Measurements from ENCODE around the gene SLC4A7.
A peak's percentile ranks its signal among the peaks of the same experiment; 100 is the strongest.
"Not testable (repeated sequence)": the region's sequence is repeated elsewhere in the genome, so short reads cannot be mapped to it uniquely, and the experiment has no call there.

SLC4A7 gene

DNA sequence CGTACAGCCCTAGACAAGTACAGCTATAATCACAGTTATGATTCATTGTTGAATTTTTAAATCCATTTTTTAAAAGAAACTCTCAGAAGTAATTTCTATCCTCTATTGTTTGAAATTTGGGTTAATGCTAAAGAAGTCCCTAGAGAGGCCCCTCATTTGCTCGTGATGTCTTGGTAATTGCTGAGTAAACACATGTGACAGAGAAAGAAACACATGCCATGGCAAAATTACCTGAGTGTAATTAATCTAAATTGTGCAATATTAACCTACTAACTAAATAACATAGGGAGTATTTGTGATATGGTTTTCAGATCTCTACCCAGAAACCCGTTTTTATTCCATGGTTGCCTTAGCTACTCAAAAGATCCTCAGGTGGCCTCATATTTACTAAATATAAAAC is 125.8 kb downstream of the SLC4A7 start:
- no peak for DNase-seq (ENCODE audit: low spot score)

DNA sequence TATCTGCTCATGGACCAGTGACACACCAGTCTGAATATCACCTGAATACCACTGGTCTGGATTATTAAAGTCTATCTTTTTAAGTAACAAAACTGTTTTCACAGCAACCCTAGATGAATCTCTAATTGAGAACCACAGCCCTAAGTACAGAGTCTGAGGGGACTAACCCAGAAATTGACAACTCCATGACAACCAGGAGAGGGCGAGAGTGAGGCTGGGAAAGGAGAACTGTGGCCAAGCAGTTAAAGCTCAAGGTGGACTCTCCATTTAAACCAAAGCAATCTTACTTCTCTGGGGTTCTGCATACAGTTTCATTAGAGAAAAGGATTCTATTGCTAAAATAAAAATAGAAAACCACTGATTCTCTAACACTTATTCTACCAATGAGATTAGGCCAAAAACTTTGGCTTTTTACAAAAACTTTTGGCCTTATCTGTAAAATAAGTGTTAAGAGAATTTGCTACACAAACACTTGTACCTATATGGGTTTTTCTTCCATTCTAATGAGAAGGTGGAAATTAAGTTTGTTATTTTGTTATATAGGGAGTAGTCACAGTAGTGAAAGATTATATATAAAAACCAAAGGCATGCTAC is 126.4 kb downstream of the SLC4A7 start:
- peak; percentile 60 for DNase-seq (ENCODE audit: low spot score)

- DNase-seq (ENCODE audit: low spot score): no peak
Measured at GRCh38 chr3:27356976-27357375, 127.2 kb downstream of the SLC4A7 start.

GRCh38 chr3:27354588-27355203 is 129.5 kb downstream of the SLC4A7 start:
- no peak for DNase-seq (ENCODE audit: low spot score)

DNA sequence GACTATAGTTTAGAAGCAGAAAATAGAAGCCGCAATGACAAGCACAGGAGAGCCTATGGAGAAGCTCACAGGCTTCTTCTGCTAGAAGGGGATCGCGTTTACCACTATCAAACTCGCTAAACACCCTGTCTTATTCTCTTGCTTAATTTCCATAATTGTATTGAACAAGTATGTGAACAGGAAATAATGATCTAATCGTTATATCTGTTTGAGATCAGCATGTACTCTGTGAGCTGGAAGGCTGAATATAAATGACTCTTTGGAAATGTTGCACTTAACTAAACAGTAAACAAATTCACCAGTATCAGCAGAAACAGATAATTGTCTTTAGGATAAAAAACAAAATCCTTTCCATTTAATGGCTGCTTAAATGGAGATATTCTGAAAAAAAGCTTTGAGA is 130.0 kb downstream of the SLC4A7 start:
- no peak for DNase-seq (ENCODE audit: low spot score)

DNA sequence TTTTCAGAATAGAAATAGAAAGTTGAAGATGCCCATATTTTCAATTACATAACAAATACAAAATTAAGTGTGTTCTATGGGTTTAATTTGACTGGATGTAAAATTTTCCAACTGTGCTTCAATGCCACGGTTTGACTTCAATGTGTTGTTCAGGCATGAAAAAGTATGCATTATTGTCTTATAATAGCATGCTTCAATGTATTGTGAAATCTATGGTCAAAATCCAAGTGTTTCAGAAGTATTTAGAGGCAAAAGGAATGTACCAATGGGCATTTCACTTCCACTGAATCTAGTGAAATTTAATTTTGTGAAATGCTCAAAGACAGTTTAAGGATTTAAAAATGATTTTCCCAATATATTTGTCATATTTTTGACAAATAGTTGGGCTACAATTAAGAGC is 131.0 kb downstream of the SLC4A7 start:
- no peak for DNase-seq (ENCODE audit: low spot score)

DNA sequence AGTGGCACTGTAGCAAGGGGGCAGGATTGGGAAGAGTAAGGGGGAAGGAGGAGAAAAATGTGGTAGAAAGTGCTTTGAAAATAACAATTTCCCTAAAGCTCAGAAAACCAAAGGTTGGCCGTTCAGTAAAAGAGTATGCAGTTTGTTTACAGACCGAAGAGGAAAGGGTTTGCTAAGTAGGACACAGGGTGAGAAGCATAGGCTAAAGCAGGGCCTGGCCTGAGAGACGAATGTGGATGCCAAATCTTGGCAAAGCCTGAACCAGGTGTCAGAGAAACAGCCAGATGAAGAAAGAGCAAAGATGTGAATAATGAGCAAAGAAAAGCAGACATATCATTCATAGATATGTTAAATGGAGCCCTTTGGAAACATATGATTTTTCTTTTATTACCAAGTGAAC is 132.1 kb downstream of the SLC4A7 start:
- DNase-seq (ENCODE audit: low spot score): no peak

DNA sequence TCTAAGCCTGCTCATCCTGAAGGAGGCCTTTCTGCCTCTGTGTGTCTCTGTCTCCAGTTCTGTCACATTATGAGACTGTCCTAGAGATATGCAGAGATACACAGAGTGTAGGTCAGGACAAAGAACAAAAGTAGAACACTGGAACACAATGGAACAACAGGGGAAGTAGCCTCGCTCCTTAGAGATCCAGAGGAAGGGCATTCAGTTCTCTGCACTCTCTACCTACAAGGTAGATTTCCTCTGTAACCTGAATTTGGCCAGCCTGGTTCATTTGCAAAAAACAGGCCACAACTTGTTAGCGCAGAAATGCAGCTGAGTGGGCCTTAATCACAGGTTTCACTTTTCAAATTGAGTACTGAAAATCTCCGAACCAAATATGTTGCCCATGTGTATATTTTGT is 134.4 kb downstream of the SLC4A7 start:
- DNase-seq (ENCODE audit: low spot score): no peak

- no peak for DNase-seq (ENCODE audit: low spot score)
Measured at GRCh38 chr3:27345959-27346865, 138.0 kb downstream of the SLC4A7 start.

DNA sequence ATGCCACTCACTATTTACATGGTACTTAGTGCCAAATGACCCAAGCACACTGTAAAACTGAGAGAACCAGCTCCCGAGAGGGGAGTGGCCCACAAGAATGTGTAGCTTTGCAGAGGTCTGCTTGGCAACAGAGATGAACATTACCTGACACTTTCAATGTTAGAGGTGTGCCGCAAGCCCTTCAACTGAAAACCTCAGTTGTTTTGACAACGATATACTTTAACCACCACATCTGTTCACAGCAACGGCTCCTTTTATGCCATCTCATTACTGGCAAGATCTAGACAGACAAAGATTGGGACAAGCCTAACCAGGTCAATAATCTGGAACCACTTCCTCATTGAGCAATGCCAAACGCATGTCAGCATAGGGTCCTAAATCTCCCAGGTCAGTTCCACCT is 138.7 kb downstream of the SLC4A7 start:
- no peak for DNase-seq (ENCODE audit: low spot score)

- DNase-seq (ENCODE audit: low spot score): no peak
Measured at GRCh38 chr3:27345045-27345444, 139.1 kb downstream of the SLC4A7 start.

- DNase-seq (ENCODE audit: low spot score): no peak
Measured at GRCh38 chr3:27344192-27344591, 140.0 kb downstream of the SLC4A7 start.

DNA sequence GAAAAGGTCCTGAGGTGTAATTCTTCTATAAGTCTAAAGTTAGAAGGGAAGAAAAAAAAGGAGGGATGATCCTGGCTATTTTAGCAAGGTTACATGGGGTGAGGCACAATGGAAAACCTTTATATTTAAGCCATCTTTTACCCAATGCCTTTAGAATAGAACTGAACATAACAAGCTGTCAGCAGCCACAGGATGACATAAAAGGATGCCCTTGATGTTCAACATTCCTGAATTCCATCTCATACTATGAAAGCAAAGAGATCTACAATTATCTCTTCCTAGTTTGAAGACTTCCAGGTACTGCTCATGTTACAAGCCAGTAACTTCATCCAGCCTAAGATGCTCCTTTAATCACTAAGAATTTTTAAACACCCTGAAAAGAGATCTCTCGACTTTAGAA is 141.9 kb downstream of the SLC4A7 start:
- no peak for DNase-seq (ENCODE audit: low spot score)

- no peak for DNase-seq (ENCODE audit: low spot score)
Measured at GRCh38 chr3:27340534-27340933, 143.7 kb downstream of the SLC4A7 start.

- DNase-seq (ENCODE audit: low spot score): no peak
Measured at GRCh38 chr3:27335571-27335970, 148.6 kb downstream of the SLC4A7 start.

DNA sequence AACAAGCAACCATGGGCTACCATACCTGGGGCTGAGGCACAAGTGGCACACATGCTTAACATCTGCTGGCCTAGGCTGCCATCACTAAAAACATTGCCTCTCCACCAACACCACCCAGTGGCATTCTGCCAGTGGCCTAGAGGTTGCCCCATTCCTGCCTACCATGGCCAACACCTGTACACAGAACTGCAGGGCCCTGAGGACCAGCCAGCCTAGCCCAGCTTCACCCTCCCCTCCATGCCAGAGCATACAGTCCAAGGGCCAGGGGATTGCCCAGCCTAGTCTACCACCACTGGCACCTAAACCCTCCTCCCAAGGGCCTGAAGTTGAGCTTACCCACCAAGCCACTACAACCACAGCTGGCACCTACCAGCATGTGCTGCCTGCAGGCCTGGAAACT is 150.3 kb downstream of the SLC4A7 start:
- no peak for DNase-seq (ENCODE audit: low spot score)

GRCh38 chr3:27328982-27329762 is 155.0 kb downstream of the SLC4A7 start:
- DNase-seq (ENCODE audit: low spot score): not testable (repeated sequence)

DNA sequence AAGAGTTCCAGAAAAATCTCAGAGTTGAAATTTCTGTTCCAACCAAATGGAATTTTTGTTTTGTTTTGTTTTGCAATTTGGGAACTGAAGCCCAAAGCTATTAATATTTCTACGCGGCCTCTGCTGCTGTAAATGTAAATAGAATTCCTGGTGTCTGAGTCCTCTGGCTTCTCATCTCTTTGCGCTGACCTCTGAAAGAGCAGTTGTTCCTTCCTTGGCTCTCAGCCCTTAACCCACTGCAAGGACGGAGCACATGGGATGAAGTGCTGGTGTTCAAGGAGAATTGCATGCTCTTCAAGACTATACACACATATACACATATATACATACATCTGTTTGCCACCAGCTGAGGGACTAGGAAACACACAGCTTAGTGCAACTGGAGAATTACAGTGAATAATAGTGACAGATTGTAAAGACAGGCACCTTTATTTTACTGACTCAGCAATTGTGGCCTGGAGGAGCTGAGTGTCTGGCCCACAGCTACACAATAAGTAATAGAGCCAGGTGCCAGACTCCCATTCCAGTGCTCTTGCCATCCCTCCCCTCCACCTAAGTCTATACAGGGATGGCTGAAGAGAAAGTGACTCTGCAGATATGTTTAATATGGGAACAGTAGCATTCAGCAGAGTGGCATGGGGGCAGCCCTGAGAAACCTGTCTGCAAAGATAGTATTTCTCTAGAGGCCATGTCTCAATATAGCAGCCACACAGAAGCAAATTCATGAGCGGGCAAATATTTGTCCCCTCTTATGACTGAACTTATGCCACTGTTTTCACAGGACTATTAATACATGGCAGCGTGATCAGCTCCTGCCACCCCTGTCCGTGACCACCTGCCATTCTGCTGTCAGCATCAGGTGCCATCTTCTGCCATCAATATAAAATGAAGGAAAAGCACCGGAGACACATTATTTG is 157.3 kb downstream of the SLC4A7 start:
- DNase-seq (ENCODE audit: low spot score): peak; percentile 82

- peak; percentile 53 for DNase-seq (ENCODE audit: low spot score)
Measured at GRCh38 chr3:27326202-27326601, 158.0 kb downstream of the SLC4A7 start.

GRCh38 chr3:27325419-27325818 is 158.8 kb downstream of the SLC4A7 start:
- DNase-seq (ENCODE audit: low spot score): no peak

DNA sequence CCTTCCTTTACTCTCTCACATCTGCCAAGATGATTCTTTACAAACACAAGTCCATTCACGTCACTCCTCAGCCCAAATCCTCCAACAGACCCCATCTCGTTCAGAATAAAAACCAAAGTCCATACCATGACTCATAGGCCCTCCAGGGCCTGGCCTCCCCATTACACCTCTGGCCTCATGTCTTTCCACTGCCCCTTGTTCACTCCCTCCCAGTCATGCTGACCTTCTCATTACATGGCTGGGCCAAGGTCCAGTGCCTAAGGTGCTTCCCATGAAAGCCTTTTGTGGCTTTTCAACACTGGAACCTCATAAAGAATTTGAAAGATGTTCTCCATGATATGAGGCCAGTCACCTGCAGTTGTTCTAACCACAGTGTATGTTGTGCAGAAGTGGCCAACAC is 159.5 kb downstream of the SLC4A7 start:
- no peak for DNase-seq (ENCODE audit: low spot score)
